HUDEP-2 (cell line): ENCODE results near the gene FAM163B.

ENCODE experiments used
- DNase-seq, 76 experiments: peaks; one replicate each; lab custom pipeline; 2025; ENCODE audit not compliant: unreplicated experiment in 76 of 76; lab: John Stamatoyannopoulos, UW

FAM163B gene

DNA sequence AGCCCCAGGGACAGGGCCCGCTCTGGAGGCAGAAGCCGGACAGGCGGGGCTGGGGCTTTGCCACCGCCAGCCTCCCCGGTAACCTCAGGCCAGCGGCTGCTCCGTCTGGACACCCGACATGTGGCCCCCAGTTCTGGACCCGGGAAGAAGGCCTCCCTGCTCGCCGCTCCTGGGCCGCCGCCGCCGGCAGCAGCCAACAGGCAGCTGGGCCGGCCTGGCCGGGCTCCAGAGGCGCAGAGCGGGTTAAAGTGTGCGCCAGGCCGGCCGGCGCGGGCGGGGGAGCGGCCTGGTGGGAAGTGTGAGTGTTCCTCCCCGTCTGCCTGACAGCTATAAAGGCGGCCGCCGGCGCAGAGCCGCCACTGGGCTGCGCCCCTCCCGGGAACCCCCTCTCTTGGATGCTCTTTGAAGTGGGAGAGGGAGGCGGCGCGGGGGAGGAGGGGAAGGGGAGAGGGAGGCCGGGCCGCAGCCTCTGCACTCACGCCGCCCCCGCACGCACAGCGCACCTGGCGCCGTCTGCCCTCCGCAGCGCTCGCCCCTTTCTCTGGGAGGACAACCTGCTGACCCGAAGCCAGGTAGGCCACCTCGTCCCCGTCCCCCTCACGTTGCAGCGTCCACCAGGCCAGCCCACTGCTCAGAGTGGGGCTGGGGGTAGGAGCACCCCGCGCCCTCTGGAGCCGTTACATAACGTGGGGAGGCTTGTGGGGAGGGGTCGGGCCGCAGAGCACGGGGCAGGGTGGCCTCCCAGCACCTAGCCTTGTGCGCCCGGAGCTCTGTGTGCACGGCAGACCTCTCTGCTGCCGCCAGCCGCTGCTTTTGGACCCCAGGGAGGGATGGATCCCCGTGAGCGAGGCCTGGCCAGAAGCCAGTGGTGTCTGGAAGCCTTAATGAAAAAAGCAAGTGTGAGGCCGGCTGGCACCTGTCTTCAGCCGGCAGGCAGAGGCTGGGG lies 74.6 kb downstream of the FAM163B start, which contains the start of gene ADAMTSL2:
TSS of gene ADAMTSL2 (plus strand) at position 359 of the 946 bp plus-strand sequence. CDS start 2,009 bp downstream, outside the sequence.
- peak in 57 of 76 experiments; percentile 12 to 79 (median 47) for DNase-seq

DNA sequence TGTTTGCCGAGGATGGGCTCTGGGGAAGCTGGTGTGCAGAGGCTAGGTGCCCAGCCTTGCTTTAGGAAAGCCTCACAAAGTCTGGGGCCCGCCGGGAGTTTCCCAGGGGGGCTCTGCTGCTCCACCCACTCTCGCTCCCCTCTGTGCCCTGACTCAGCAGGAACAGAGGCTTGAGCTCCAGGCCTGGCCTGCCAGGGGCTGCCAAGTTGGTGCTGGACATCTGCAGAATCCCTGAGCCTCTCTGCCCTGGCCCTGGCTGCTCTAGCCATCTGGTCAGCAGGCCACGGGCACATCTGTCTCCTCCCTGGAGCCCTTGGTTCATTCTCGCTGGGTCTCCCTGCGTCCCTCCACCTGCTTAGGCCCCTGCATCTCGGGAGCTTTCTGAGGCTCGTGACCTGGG lies 75.3 kb downstream of the FAM163B start:
- DNase-seq = no peak

DNA sequence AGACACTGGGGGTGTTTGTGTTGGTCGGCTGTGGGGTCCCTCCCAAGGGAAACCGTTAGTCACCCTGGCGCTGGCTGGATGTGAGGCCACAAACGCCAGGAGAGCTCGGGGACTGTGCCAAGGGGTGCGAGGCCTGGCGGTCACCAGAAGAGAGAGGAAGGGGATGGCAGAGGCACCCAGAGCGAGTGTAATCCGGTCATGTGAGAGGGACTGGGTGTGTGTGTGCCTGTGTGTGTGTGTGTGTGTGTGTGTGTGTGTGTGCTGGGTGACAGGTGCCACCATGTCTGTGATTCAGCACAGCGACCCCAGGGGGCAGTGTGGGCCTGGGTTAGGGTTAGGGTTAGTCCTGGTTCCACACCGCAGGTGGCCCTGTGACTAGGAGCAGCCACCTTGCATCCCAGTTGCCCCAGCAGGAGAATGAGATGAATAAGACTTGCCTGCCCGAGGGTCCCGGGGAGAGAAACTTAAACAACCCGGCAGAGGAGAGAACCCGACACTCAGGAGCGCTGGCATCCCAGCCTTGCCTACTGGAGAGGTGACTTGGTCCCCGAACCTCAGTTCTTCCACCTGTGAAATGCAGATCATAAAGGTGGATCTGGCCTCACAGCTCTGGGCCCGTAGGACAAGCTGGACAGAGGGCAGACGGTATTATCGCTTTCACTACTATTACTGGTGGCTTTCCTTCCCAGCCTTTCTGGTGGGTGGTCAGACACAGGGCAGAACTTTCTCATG lies 76.1 kb downstream of the FAM163B start:
- DNase-seq = peak in 74 of 76 experiments; percentile 26 to 89 (median 77)

DNA sequence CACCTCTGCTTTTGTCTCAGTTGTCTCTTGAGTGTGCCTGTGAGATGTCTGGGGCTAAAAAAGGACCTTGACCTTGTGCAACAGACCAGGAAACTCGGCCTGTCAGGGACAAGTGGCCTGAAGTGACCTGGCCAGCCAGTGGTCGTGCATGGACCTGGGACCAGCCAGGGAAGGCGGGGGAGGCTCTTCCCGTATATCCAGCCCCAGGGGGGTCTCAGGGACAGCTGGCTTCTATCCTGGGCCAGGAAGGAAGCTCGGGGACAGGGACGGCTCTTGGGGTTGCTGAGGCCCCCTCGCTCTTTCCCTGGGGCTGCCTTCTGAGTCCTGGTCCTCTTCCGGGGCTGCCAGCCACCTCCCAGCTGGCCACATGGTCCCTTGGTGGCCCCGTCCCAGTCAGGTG lies 77.9 kb downstream of the FAM163B start:
- DNase-seq = no peak

DNA sequence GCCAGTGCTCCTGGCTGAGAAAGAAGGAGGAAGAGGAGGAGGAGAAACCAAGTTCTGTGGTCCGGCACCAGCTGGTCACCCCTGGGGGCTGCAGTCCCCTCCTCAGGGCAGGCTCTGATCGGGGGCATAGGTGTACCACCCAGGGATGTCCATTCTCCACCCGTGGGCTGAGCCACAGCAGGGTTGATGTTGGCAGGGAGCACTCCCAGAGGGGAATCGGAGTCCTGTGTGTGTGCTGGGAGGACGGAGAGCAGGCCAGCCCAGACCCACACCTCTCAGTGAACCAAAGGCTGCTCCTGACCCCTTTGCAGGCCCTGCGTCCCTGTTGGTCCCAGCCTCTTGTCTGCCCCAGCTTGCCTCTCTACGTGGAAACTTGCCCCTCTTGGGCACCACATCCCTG lies 79.3 kb downstream of the FAM163B start:
- no peak for DNase-seq

DNA sequence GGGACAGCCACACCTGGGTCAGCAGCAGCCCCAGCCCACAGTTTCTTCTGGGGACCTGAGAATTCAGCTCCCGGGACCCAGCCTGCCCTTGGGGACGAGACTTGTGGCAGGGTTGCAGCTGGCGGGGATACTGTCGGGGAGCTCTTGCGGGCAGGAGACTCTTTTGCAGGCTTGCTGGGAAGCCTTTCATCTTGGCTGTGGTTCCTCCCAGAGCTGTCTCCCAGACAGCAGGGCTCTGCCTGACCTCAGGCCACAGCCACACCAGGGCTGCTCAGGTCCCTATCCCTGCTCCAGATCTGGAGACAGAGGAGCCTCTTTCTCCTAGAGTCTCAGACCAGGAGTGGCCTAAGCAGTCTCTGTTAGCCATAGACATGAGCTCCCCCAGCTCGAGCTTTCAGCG lies 79.7 kb downstream of the FAM163B start:
- no peak for DNase-seq

DNA sequence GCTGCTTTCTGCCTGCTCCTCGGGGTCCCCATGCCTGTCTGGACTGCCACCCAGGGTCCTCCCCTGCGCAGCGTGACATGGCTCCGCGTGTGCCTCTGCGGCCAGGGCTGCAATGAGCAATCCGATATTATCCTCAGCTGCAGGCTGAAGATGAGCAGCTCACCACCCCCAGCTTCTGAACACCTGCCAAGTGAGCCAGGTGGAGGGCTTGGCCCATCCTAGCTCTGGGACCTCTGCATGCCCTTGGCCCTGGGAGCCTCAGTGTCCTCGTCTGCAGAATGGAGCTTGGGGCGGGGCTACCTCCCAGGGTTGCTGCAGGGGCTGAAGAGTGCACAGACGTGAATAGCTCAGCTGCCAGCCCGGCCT lies 80.3 kb downstream of the FAM163B start:
- peak in 2 of 76 experiments; percentile 8 to 20 for DNase-seq

DNA sequence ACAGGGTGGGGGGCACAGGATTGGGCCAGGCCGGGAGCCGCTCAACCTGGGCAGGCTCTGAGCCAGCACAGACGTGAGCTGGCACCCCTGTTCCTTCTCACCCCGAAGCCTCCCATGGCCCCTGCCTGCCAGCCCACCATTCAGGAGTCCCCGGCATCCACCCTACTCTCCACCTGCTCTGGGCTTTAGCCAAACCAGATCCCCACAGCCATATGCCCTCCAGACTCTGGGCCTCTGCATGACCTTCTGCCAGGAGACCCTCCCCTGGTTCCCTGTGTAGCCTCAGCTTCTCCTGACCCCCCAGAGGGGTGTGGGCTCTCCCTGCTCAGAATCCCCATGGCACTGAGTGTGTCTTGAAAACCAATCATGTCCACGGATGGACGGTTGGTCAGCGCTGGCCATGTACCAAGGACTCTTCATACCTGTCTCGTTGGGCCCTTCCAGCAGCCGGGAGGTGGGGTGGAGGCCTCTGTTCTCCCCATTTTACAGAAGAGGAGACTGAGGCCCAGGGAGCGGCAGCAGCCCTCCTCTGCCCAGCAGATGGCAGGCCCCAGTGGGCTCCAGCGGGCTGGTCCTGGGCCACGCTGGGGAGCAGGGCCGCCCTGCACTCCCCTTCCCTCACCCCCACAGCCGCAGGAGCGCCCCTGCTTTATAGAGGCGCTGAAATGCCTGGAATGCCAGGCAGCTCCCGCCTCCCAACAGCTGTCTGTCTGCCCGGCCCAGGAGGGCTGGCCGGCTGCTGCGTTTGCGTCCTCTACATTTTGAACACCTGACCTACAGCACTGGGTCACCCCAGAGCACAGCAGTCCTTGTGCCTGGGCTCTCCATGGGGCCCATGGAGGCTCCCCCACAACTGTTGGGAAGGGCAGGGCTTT lies 81.0 kb downstream of the FAM163B start:
- DNase-seq = no peak

DNA sequence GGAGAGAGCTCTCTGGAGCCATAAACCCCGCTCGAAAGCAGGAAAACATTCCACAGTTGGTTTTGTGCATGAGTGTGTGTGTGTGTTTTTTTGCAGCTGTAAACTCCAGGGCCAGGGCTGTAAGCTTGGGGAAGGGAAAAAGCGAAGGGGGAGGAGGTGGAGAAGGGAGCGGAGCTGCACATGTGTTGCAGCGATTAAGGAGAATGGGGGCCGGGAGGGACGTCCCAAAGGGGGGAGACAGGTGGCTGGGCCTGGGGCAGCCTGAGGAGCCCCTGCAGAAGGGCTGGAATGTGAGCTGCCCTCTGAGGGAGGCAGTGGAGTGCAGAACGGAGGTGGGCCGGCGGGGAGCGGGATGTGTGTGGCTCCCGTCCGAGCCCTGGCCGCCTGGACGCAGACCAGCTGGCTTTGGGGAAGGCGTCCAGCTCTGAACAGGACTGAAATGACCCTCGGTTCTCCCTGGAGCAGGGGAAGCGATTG lies 81.7 kb downstream of the FAM163B start:
- no peak for DNase-seq
